Neural cell (in vitro differentiated cells): ENCODE results near the gene ADARB1. TPM values are rescaled to one million over a fixed set of nuclear protein-coding genes. Genes with fewer than 3 reads are reported as not detected.

Experiments used
- H2AFZ ChIP-seq: fragments of 200-600, 300-800 bp; sonication (generic), shearing (Covaris generic); 2 replicates; pipeline ENCODE4 v1.6.0; 2014; ENCODE audit warnings: low read depth, mild to moderate bottlenecking, antibody characterized with exemption, low read length, moderate library complexity
- H3F3A ChIP-seq: fragments of 200-600 bp; shearing (Covaris generic); 2 replicates; pipeline ENCODE4 v1.6.1; 2016; ENCODE audit warnings: mild to moderate bottlenecking, moderate library complexity, mixed read lengths, antibody characterized with exemption, low read length; ENCODE audit not compliant: insufficient read depth, poor library complexity, severe bottlenecking
- H3K27ac ChIP-seq: fragments of 200-600, 300-800 bp; sonication (generic), shearing (Covaris generic); 2 replicates; pipeline ENCODE4 v1.5.1; 2014; ENCODE audit warnings: mild to moderate bottlenecking, low read length, moderate library complexity
- H3K27me3 ChIP-seq: fragments of 300-800, 200-600 bp; sonication (generic), shearing (Covaris generic); 2 replicates; pipeline ENCODE4 v1.6.0; 2014; ENCODE audit warnings: mild to moderate bottlenecking, low read depth, low read length, moderate library complexity; ENCODE audit not compliant: insufficient read depth
- H3K36me3 ChIP-seq: fragments of 300-800, 200-600 bp; sonication (generic), shearing (Covaris generic); 2 replicates; pipeline ENCODE4 v1.5.1; 2014; ENCODE audit warnings: mild to moderate bottlenecking, antibody characterized with exemption, low read length, moderate library complexity; ENCODE audit not compliant: insufficient read depth
- H3K4me2 ChIP-seq: fragments of 300-800, 200-600 bp; sonication (generic), shearing (Covaris generic); 2 replicates; pipeline ENCODE4 v1.6.0; 2014; ENCODE audit warnings: mild to moderate bottlenecking, low read length
- H3K4me3 ChIP-seq: fragments of 300-800, 200-600 bp; sonication (generic), shearing (Covaris generic); 2 replicates; pipeline ENCODE4 v1.5.1; 2014; ENCODE audit warnings: mild to moderate bottlenecking, low read length, moderate library complexity
- H3K79me2 ChIP-seq: fragments of 200-600 bp; shearing (Covaris generic); replicated peaks from 2 replicates; pipeline ENCODE4 v1.6.0; 2014; ENCODE audit warnings: mild to moderate bottlenecking, low read length, moderate library complexity; ENCODE audit not compliant: insufficient read depth
- H3K9ac ChIP-seq: fragments of 300-800, 200-600 bp; sonication (generic), shearing (Covaris generic); 2 replicates; pipeline ENCODE4 v1.6.1; 2016; ENCODE audit warnings: mild to moderate bottlenecking, low read length, mixed read lengths
- H3K9me2 ChIP-seq: fragments of 200-600 bp; shearing (Covaris generic); 2 replicates; pipeline ENCODE4 v1.6.1; 2016; ENCODE audit warnings: mild to moderate bottlenecking, low read length, mixed read lengths; ENCODE audit not compliant: insufficient read depth
- H3K9me3 ChIP-seq: fragments of 200-600, 300-800 bp; sonication (generic), shearing (Covaris generic); 2 replicates; pipeline ENCODE4 v1.6.1; 2016; ENCODE audit warnings: mild to moderate bottlenecking, mixed run types, low read length, moderate library complexity, mixed read lengths
- H4K20me1 ChIP-seq: fragments of 200-600 bp; shearing (Covaris generic); 2 replicates; pipeline ENCODE4 v1.6.1; 2016; ENCODE audit warnings: mild to moderate bottlenecking, mixed run types; ENCODE audit not compliant: insufficient read depth
- EP300 ChIP-seq: fragments of 450-650 bp; conservative IDR thresholded peaks from 2 replicates; pipeline ENCODE4 v1.6.1; 2014; ENCODE audit warnings: antibody characterized with exemption, mild to moderate bottlenecking, moderate library complexity; ENCODE audit not compliant: poor library complexity, severe bottlenecking
- EZH2 ChIP-seq: fragments of 200-600, 300-800 bp; shearing (Covaris generic), sonication (generic); IDR thresholded peaks from 2 replicates; pipeline ENCODE4 v1.6.1; 2014; ENCODE audit warnings: antibody characterized with exemption, low read length, borderline replicate concordance, mild to moderate bottlenecking; ENCODE audit not compliant: insufficient read depth, poor library complexity, severe bottlenecking
- POLR2AphosphoS5 ChIP-seq: IDR thresholded peaks from 2 replicates; pipeline ENCODE4 v1.6.1; 2012
- RAD21 ChIP-seq: fragments of 450-650 bp; conservative IDR thresholded peaks from 2 replicates; pipeline ENCODE4 v1.6.1; 2014; ENCODE audit warnings: antibody characterized with exemption, mild to moderate bottlenecking, moderate library complexity
- SMC3 ChIP-seq: fragments of 450-650 bp; conservative IDR thresholded peaks from 2 replicates; pipeline ENCODE4 v1.6.1; 2014; ENCODE audit warnings: antibody characterized with exemption, mild to moderate bottlenecking, moderate library complexity; ENCODE audit not compliant: poor library complexity
- TAF1 ChIP-seq: IDR thresholded peaks from 2 replicates; pipeline ENCODE4 v1.6.1; 2012; ENCODE audit warnings: low read depth
- polyA plus RNA-seq: library from polyadenylated mRNA; depleted of rRNA; stranded (reverse); fragments of >200 nt; gene quantifications from 2 replicates; pipeline ENCODE4 v1.2.3, GENCODE V29; 2014
- TF ChIP-seq, protein P1 (sequence below): IDR thresholded peaks from 2 replicates; pipeline ENCODE4 v1.6.1; 2012; ENCODE audit warnings: borderline replicate concordance
- TF ChIP-seq, protein P2 (sequence below): fragments of 450-650 bp; IDR thresholded peaks from 2 replicates; pipeline ENCODE4 v1.5.1; 2014; ENCODE audit warnings: antibody characterized with exemption, mild to moderate bottlenecking, moderate library complexity; ENCODE audit not compliant: poor library complexity, severe bottlenecking

Gene ADARB1
- polyA plus RNA-seq, 1 donor from 2014 or later = 8.9 TPM

DNA sequence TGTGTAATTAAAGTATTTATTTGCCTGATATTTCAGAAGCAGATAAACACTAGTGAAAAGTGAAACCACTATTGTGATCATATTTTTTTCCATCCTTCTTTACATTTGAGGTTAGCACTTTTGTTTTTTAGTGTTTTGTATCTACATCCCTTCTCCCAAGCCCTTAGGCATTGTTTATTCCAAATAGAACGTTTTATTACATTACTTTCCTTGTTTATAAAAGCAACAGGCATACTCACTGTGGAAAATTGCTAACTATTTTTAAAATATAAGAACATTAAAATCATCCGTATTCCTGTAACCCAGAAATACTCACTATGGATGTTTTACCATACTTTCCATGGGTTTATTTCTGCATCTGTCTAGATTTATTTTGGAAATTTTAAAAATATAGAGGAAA lies 109.5 kb downstream of the ADARB1 start:
- Histone ChIP-seq H4K20me1 (no peaks in the 10 kb centered on the region), H3K27me3 (no peaks in the 10 kb centered on the region), H3K4me2 (no peak overlapping the region), H3K9ac (no peak overlapping the region), H3K4me3 (no peak overlapping the region), H3K79me2 (no peaks in the 10 kb centered on the region), H3F3A (no peaks in the 10 kb centered on the region), H3K9me3 (peaks cover 9% of the 10 kb centered on the region), H3K9me2 (no peaks in the 10 kb centered on the region), H3K36me3 (peaks cover 18% of the 10 kb centered on the region), H2AFZ (no peak overlapping the region), H3K27ac (no peak overlapping the region)
- TF ChIP-seq, protein P1, sequence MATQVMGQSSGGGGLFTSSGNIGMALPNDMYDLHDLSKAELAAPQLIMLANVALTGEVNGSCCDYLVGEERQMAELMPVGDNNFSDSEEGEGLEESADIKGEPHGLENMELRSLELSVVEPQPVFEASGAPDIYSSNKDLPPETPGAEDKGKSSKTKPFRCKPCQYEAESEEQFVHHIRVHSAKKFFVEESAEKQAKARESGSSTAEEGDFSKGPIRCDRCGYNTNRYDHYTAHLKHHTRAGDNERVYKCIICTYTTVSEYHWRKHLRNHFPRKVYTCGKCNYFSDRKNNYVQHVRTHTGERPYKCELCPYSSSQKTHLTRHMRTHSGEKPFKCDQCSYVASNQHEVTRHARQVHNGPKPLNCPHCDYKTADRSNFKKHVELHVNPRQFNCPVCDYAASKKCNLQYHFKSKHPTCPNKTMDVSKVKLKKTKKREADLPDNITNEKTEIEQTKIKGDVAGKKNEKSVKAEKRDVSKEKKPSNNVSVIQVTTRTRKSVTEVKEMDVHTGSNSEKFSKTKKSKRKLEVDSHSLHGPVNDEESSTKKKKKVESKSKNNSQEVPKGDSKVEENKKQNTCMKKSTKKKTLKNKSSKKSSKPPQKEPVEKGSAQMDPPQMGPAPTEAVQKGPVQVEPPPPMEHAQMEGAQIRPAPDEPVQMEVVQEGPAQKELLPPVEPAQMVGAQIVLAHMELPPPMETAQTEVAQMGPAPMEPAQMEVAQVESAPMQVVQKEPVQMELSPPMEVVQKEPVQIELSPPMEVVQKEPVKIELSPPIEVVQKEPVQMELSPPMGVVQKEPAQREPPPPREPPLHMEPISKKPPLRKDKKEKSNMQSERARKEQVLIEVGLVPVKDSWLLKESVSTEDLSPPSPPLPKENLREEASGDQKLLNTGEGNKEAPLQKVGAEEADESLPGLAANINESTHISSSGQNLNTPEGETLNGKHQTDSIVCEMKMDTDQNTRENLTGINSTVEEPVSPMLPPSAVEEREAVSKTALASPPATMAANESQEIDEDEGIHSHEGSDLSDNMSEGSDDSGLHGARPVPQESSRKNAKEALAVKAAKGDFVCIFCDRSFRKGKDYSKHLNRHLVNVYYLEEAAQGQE = no peak
- no peak for TF ChIP-seq RAD21
- no peak for TF ChIP-seq EZH2
- no peak for TF ChIP-seq EP300
- TF ChIP-seq TAF1 = no peak
- TF ChIP-seq, protein P2, sequence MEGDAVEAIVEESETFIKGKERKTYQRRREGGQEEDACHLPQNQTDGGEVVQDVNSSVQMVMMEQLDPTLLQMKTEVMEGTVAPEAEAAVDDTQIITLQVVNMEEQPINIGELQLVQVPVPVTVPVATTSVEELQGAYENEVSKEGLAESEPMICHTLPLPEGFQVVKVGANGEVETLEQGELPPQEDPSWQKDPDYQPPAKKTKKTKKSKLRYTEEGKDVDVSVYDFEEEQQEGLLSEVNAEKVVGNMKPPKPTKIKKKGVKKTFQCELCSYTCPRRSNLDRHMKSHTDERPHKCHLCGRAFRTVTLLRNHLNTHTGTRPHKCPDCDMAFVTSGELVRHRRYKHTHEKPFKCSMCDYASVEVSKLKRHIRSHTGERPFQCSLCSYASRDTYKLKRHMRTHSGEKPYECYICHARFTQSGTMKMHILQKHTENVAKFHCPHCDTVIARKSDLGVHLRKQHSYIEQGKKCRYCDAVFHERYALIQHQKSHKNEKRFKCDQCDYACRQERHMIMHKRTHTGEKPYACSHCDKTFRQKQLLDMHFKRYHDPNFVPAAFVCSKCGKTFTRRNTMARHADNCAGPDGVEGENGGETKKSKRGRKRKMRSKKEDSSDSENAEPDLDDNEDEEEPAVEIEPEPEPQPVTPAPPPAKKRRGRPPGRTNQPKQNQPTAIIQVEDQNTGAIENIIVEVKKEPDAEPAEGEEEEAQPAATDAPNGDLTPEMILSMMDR = no peak
- TF ChIP-seq SMC3 = no peak

DNA sequence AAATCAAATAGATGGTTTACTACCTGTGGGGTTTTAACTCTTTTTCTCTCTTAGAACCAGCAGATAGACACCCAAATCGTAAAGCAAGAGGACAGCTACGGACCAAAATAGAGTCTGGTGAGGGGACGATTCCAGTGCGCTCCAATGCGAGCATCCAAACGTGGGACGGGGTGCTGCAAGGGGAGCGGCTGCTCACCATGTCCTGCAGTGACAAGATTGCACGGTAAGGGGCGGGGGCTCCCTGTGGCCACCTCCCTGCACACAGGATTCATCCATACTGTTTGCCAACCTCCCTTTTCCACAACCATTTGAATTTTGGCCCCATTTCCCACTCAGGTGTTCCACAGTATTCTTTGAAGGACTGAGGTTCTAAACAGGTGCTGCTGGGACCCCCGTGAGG lies 110.5 kb downstream of the ADARB1 start:
- Histone ChIP-seq H3K4me3 (no peak overlapping the region), H3K9ac (no peak overlapping the region), H3K9me3 (peaks cover 13% of the 10 kb centered on the region), H4K20me1 (no peaks in the 10 kb centered on the region), H3K79me2 (no peaks in the 10 kb centered on the region), H3K27ac (no peak overlapping the region), H3K4me2 (no peak overlapping the region), H2AFZ (no peak overlapping the region), H3K36me3 (peaks cover 18% of the 10 kb centered on the region), H3F3A (no peaks in the 10 kb centered on the region), H3K27me3 (no peaks in the 10 kb centered on the region), H3K9me2 (no peaks in the 10 kb centered on the region)
- no peak for TF ChIP-seq POLR2AphosphoS5
- TF ChIP-seq SMC3 = no peak
- TF ChIP-seq, protein P1 = no peak
